PC-3 (cell line): Measurements from ENCODE around the gene CAPRIN2. TPM values are rescaled to one million over a fixed set of nuclear protein-coding genes. Genes with fewer than 3 reads are reported as not detected.

ENCODE experiments used
- ATAC-seq: fragments of 200-7000 bp; cut with Tn5 transposase; 2 replicates; pipeline ENCODE4 v1.9.1; 2020; ENCODE audit warnings: mild to moderate bottlenecking, moderate library complexity
- BruUV-seq: library from RNA; stranded (reverse); fragments of 400-500 nt; replicated peaks from 2 replicates; lab custom pipeline; 2021; lab: Mats Ljungman, UMichigan
- CTCF ChIA-PET: fragments of 300-600 bp; sonication (Branson Sonifier 250); formaldehyde crosslinking; loops from one replicate; lab custom pipeline; 2022; ENCODE audit warnings: antibody characterized with exemption; lab: Charles Lee
- POLR2A ChIA-PET: fragments of 300-600 bp; sonication (Branson Sonifier 250); formaldehyde crosslinking; loops from one replicate; lab custom pipeline; 2022; ENCODE audit warnings: antibody characterized with exemption; ENCODE audit not compliant: unreplicated experiment; lab: Charles Lee
- DNase-seq: peaks from one replicate; pipeline ENCODE4 v3.0.0-alpha.2; 2015
- H2AFZ ChIP-seq: fragments of 300-600 bp; sonication (generic); 2 replicates; pipeline ENCODE4 v1.6.0; 2016; ENCODE audit warnings: antibody characterized with exemption, low read length
- H3F3A ChIP-seq: fragments of 300-600 bp; sonication (generic); one replicate; pipeline ENCODE4 v1.6.0; 2017; ENCODE audit warnings: antibody characterized with exemption, low read length, control low read depth, mild to moderate bottlenecking; ENCODE audit not compliant: unreplicated experiment
- H3K27ac ChIP-seq: fragments of 300-600 bp; sonication (generic); 2 replicates; pipeline ENCODE4 v1.5.1; 2016; ENCODE audit warnings: mild to moderate bottlenecking, low read length
- H3K27me3 ChIP-seq: fragments of 300-600 bp; sonication (generic); 2 replicates; pipeline ENCODE4 v1.6.1; 2016; ENCODE audit warnings: low read length, mixed read lengths
- H3K36me3 ChIP-seq: fragments of 300-600 bp; sonication (generic); 2 replicates; pipeline ENCODE4 v1.6.1; 2016; ENCODE audit warnings: low read depth, mixed run types, low read length, mixed read lengths
- H3K4me1 ChIP-seq: fragments of 300-600 bp; sonication (generic); 2 replicates; pipeline ENCODE4 v1.5.1; 2016; ENCODE audit warnings: low read length; ENCODE audit not compliant: insufficient read depth
- H3K4me2 ChIP-seq: fragments of 300-600 bp; sonication (generic); 2 replicates; pipeline ENCODE4 v1.6.0; 2016; ENCODE audit warnings: low read length
- H3K4me3 ChIP-seq: fragments of 300-600 bp; sonication (generic); 2 replicates; pipeline ENCODE4 v1.5.1; 2016; ENCODE audit warnings: mild to moderate bottlenecking, low read length, mixed read lengths
- H3K79me2 ChIP-seq: fragments of 300-600 bp; sonication (generic); 2 replicates; pipeline ENCODE4 v1.6.1; 2017; ENCODE audit warnings: low read length, mixed read lengths
- H3K9ac ChIP-seq: fragments of 300-600 bp; sonication (generic); 2 replicates; pipeline ENCODE4 v1.6.0; 2016; ENCODE audit warnings: mild to moderate bottlenecking, low read length
- H3K9me2 ChIP-seq: fragments of 300-600 bp; sonication (generic); replicated peaks from 2 replicates; pipeline ENCODE4 v1.6.1; 2016; ENCODE audit warnings: mixed run types, low read length, mixed read lengths
- H3K9me3 ChIP-seq: fragments of 300-600 bp; sonication (generic); 2 replicates; pipeline ENCODE4 v1.6.1; 2016; ENCODE audit warnings: low read length, mixed read lengths
- H4K20me1 ChIP-seq: fragments of 300-600 bp; sonication (generic); 2 replicates; pipeline ENCODE4 v1.6.1; 2016; ENCODE audit warnings: low read length, mixed read lengths
- EZH2 ChIP-seq: fragments of 300-600 bp; sonication (generic); IDR thresholded peaks from one replicate; pipeline ENCODE4 v1.6.1; 2017; ENCODE audit warnings: antibody characterized with exemption, mild to moderate bottlenecking, low read length; ENCODE audit not compliant: unreplicated experiment
- EZH2phosphoT487 ChIP-seq: fragments of 300-600 bp; sonication (generic); IDR thresholded peaks from 2 replicates; pipeline ENCODE4 v1.6.1; 2018; ENCODE audit warnings: mild to moderate bottlenecking, antibody characterized with exemption, low read length, borderline replicate concordance
- intact Hi-C: fragments of 100-400 bp; cut with micrococcal nuclease; formaldehyde crosslinking; loops from 2 replicates; pipeline ENCODE4 v1.9.0; 2023
- total RNA-seq: library from RNA; depleted of rRNA; stranded (reverse); fragments of >200 nt; gene quantifications from 2 replicates; pipeline ENCODE4 v1.2.3, GENCODE V29; 2014
- TF ChIP-seq, protein P1 (sequence below): fragments of 300-600 bp; sonication (generic); conservative IDR thresholded peaks from 2 replicates; pipeline ENCODE4 v1.5.1; 2017; ENCODE audit warnings: antibody characterized with exemption, low read depth, mild to moderate bottlenecking, low read length

CAPRIN2 gene
- total RNA-seq, 1 experiment from 2014 or later: 23.1 TPM

GRCh38 chr12:30687265-30687986 is 67.3 kb downstream of the CAPRIN2 start:
- CTCF ChIA-PET: no interaction called here
- H3K36me3 ChIP-seq: no peaks in the 10 kb centered on the region
- no peak overlapping the region for H3K9ac ChIP-seq
- H2AFZ ChIP-seq: no peak overlapping the region
- no peaks in the 10 kb centered on the region for H4K20me1 ChIP-seq
- no peaks in the 10 kb centered on the region for H3K27me3 ChIP-seq
- no peaks in the 10 kb centered on the region for H3K9me2 ChIP-seq
- POLR2A ChIA-PET: no interaction called here
- ATAC-seq (no peak), DNase-seq (no peak)
- peaks cover 13% of the 10 kb centered on the region; the same call in 1 of the 2 replicates for H3K4me1 ChIP-seq
- H3K9me3 ChIP-seq: no peaks in the 10 kb centered on the region
- no peak overlapping the region for H3K4me2 ChIP-seq
- no peak overlapping the region for H3K27ac ChIP-seq
- no peak overlapping the region for H3K4me3 ChIP-seq
- intact Hi-C loops: no loop called here
- no peak for TF ChIP-seq EZH2phosphoT487
- TF ChIP-seq, protein P1, sequence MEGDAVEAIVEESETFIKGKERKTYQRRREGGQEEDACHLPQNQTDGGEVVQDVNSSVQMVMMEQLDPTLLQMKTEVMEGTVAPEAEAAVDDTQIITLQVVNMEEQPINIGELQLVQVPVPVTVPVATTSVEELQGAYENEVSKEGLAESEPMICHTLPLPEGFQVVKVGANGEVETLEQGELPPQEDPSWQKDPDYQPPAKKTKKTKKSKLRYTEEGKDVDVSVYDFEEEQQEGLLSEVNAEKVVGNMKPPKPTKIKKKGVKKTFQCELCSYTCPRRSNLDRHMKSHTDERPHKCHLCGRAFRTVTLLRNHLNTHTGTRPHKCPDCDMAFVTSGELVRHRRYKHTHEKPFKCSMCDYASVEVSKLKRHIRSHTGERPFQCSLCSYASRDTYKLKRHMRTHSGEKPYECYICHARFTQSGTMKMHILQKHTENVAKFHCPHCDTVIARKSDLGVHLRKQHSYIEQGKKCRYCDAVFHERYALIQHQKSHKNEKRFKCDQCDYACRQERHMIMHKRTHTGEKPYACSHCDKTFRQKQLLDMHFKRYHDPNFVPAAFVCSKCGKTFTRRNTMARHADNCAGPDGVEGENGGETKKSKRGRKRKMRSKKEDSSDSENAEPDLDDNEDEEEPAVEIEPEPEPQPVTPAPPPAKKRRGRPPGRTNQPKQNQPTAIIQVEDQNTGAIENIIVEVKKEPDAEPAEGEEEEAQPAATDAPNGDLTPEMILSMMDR: no peak
- TF ChIP-seq EZH2: no peak
- H3F3A ChIP-seq: no peaks in the 10 kb centered on the region
- no TSS peak for BruUV-seq
- peaks cover 39% of the 10 kb centered on the region for H3K79me2 ChIP-seq

- peaks cover 14% of the 10 kb centered on the region; the same call in 1 of the 2 replicates for H3K36me3 ChIP-seq
- intact Hi-C loops: no loop called here
- no peaks in the 10 kb centered on the region for H3K4me1 ChIP-seq
- no peaks in the 10 kb centered on the region for H3K9me3 ChIP-seq
- H3K79me2 ChIP-seq: no peaks in the 10 kb centered on the region
- H3K27ac ChIP-seq: no peak overlapping the region
- no peak overlapping the region for H3K4me2 ChIP-seq
- no peak for ATAC-seq
- POLR2A ChIA-PET: no interaction called here
- no peaks in the 10 kb centered on the region for H4K20me1 ChIP-seq
- no peaks in the 10 kb centered on the region for H3F3A ChIP-seq
- TF ChIP-seq, protein P1: no peak
- TF ChIP-seq EZH2phosphoT487: no peak
- TF ChIP-seq EZH2: no peak
- BruUV-seq: no TSS peak
- CTCF ChIA-PET: no interaction called here
- DNase-seq: no peak
- H3K9ac ChIP-seq: no peak overlapping the region
- H3K27me3 ChIP-seq: no peaks in the 10 kb centered on the region
- no peaks in the 10 kb centered on the region for H3K9me2 ChIP-seq
- H3K4me3 ChIP-seq: no peak overlapping the region
- no peak overlapping the region for H2AFZ ChIP-seq
Measured at GRCh38 chr12:30679241-30679640, 75.5 kb downstream of the CAPRIN2 start.

DNA sequence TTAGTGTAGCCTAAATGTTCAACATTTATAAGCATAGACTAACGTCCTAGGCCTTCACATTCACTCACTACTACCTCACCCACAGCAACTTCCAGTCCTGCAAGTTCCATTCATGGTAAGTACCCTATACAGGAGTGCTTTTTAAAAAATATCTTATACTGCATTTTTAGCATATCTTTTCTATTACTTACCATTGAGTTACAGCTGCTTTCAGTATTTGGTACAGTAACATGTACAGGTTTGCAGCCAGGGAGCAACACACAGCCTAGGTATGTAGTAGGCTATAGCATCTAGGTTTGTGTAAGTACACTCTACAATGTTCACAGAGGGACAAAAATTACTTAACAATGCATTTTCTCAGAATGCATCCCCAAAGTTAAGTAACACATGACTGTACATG is 76.5 kb downstream of the CAPRIN2 start:
- TF ChIP-seq, protein P1: no peak
- no peak for TF ChIP-seq EZH2
- no peak for TF ChIP-seq EZH2phosphoT487
- no peak for ATAC-seq
- Histone ChIP-seq H3K9me2 (no peaks in the 10 kb centered on the region), H2AFZ (no peak overlapping the region), H3K9ac (no peak overlapping the region), H4K20me1 (no peaks in the 10 kb centered on the region), H3K27ac (no peak overlapping the region), H3F3A (no peaks in the 10 kb centered on the region), H3K9me3 (no peaks in the 10 kb centered on the region), H3K79me2 (no peaks in the 10 kb centered on the region), H3K4me1 (no peaks in the 10 kb centered on the region), H3K36me3 (peaks cover 16% of the 10 kb centered on the region; the same call in 1 of the 2 replicates), H3K4me2 (no peak overlapping the region), H3K27me3 (no peaks in the 10 kb centered on the region), H3K4me3 (no peak overlapping the region)
- ChIA-PET POLR2A (no interaction called here), CTCF (no interaction called here)
- no peak for DNase-seq
- intact Hi-C loops: no loop called here
- no TSS peak for BruUV-seq
